ENCODE results near the gene KLHL17. TPM values are rescaled to one million over a fixed set of nuclear protein-coding genes. Genes with fewer than 3 reads are reported as not detected.

KLHL17 gene
- total RNA-seq, 1 experiment from 2014 or later, result 32.1 TPM

GRCh38 chr1:917076-917459, 43.3 kb upstream of the KLHL17 start:
- Histone ChIP-seq H3K4me2 (ENCODE audit: low read length) (no peak overlapping the region), H3F3A (ENCODE audit: low read length, unreplicated experiment) (no peaks in the 10 kb centered on the region), H3K36me3 (ENCODE audit: low read depth, low read length) (no peaks in the 10 kb centered on the region), H3K4me1 (ENCODE audit: insufficient read depth, low read length) (no peaks in the 10 kb centered on the region; the same call in 1 of the 2 replicates), H3K27ac (ENCODE audit: low read length) (no peak overlapping the region), H3K9me3 (ENCODE audit: low read length) (no peaks in the 10 kb centered on the region), H3K27me3 (ENCODE audit: low read length) (peaks cover 64% of the 10 kb centered on the region), H2AFZ (ENCODE audit: low read length) (no peak overlapping the region), H3K4me3 (ENCODE audit: low read length) (no peak overlapping the region), H4K20me1 (ENCODE audit: low read length) (no peaks in the 10 kb centered on the region), H3K9me2 (replicated peaks; ENCODE audit: low read length) (no peaks in the 10 kb centered on the region), H3K9ac (ENCODE audit: low read length) (no peak overlapping the region), H3K79me2 (ENCODE audit: low read length) (no peaks in the 10 kb centered on the region)
- intact Hi-C loops (cut with micrococcal nuclease), result no loop called here
- ChIA-PET POLR2A (ENCODE audit: unreplicated experiment) (no interaction called here), CTCF (no interaction called here)
- DNase-seq (no peak), ATAC-seq (no peak)
- BruUV-seq (replicated peaks), result no TSS peak
- no peak for TF ChIP-seq CTCF (conservative IDR thresholded peaks at IDR 0.05; ENCODE audit: low read depth, low read length)
- TF ChIP-seq EZH2phosphoT487 (IDR thresholded peaks at IDR 0.05; ENCODE audit: borderline replicate concordance, low read length), result no peak
- TF ChIP-seq EZH2 (IDR thresholded peaks at IDR 0.05; ENCODE audit: low read length, unreplicated experiment), result no peak

- no peak overlapping the region for H2AFZ ChIP-seq (ENCODE audit: low read length)
- no peaks in the 10 kb centered on the region for H3F3A ChIP-seq (ENCODE audit: low read length, unreplicated experiment)
- POLR2A ChIA-PET (ENCODE audit: unreplicated experiment), result no interaction called here
- H3K9ac ChIP-seq (ENCODE audit: low read length), result no peak overlapping the region
- no peaks in the 10 kb centered on the region for H3K36me3 ChIP-seq (ENCODE audit: low read depth, low read length)
- CTCF ChIA-PET, result no interaction called here
- TF ChIP-seq EZH2 (IDR thresholded peaks at IDR 0.05; ENCODE audit: low read length, unreplicated experiment), result no peak
- no peak for TF ChIP-seq EZH2phosphoT487 (IDR thresholded peaks at IDR 0.05; ENCODE audit: borderline replicate concordance, low read length)
- no peak for TF ChIP-seq CTCF (conservative IDR thresholded peaks at IDR 0.05; ENCODE audit: low read depth, low read length)
- intact Hi-C loops (cut with micrococcal nuclease), result no loop called here
- DNase-seq (no peak), ATAC-seq (no peak)
- H3K27me3 ChIP-seq (ENCODE audit: low read length), result peaks cover 69% of the 10 kb centered on the region
- no peaks in the 10 kb centered on the region for H4K20me1 ChIP-seq (ENCODE audit: low read length)
- no peak overlapping the region for H3K27ac ChIP-seq (ENCODE audit: low read length)
- H3K79me2 ChIP-seq (ENCODE audit: low read length), result no peaks in the 10 kb centered on the region
- no peaks in the 10 kb centered on the region for H3K9me2 ChIP-seq (replicated peaks; ENCODE audit: low read length)
- no peaks in the 10 kb centered on the region for H3K9me3 ChIP-seq (ENCODE audit: low read length)
- H3K4me1 ChIP-seq (ENCODE audit: insufficient read depth, low read length), result no peaks in the 10 kb centered on the region; the same call in 1 of the 2 replicates
- H3K4me3 ChIP-seq (ENCODE audit: low read length), result no peak overlapping the region
- no peak overlapping the region for H3K4me2 ChIP-seq (ENCODE audit: low read length)
- BruUV-seq (replicated peaks), result no TSS peak
Measured at GRCh38 chr1:917466-918091, 42.8 kb upstream of the KLHL17 start.

GRCh38 chr1:918353-918752, 42.0 kb upstream of the KLHL17 start:
- H3K27me3 ChIP-seq (ENCODE audit: low read length), result peaks cover 77% of the 10 kb centered on the region

More at GRCh38 chr1:918353-918752, 42.0 kb upstream of the KLHL17 start:
- DNase-seq (no peak), ATAC-seq (no peak)
- Histone ChIP-seq H3K4me2 (ENCODE audit: low read length) (no peak overlapping the region), H3F3A (ENCODE audit: low read length, unreplicated experiment) (no peaks in the 10 kb centered on the region), H3K27ac (ENCODE audit: low read length) (no peak overlapping the region), H3K36me3 (ENCODE audit: low read depth, low read length) (no peaks in the 10 kb centered on the region), H4K20me1 (ENCODE audit: low read length) (no peaks in the 10 kb centered on the region), H3K79me2 (ENCODE audit: low read length) (no peaks in the 10 kb centered on the region), H3K9ac (ENCODE audit: low read length) (no peak overlapping the region), H3K9me3 (ENCODE audit: low read length) (no peaks in the 10 kb centered on the region), H2AFZ (ENCODE audit: low read length) (no peak overlapping the region), H3K9me2 (replicated peaks; ENCODE audit: low read length) (no peaks in the 10 kb centered on the region), H3K4me1 (ENCODE audit: insufficient read depth, low read length) (peaks cover 3% of the 10 kb centered on the region), H3K4me3 (ENCODE audit: low read length) (no peak overlapping the region)
- intact Hi-C loops (cut with micrococcal nuclease), result no loop called here
- no TSS peak for BruUV-seq (replicated peaks)
- ChIA-PET CTCF (no interaction called here), POLR2A (ENCODE audit: unreplicated experiment) (no interaction called here)
- TF ChIP-seq EZH2phosphoT487 (IDR thresholded peaks at IDR 0.05; ENCODE audit: borderline replicate concordance, low read length), result no peak
- TF ChIP-seq CTCF (conservative IDR thresholded peaks at IDR 0.05; ENCODE audit: low read depth, low read length), result no peak
- no peak for TF ChIP-seq EZH2 (IDR thresholded peaks at IDR 0.05; ENCODE audit: low read length, unreplicated experiment)

All from PC-3 (cell line).